WTC11 (cell line): ENCODE results near the gene PIP4K2A.

Source experiments
- NFYB ChIP-seq: sonication (generic); formaldehyde crosslinking; conservative IDR thresholded peaks from 2 replicates; pipeline ENCODE4 v1.8.0; 2022; ENCODE audit warnings: low read depth, missing genetic modification reagents
- NR1H2 ChIP-seq: sonication (generic); formaldehyde crosslinking; IDR thresholded peaks from 2 replicates; pipeline ENCODE4 v1.9.0; 2021; ENCODE audit warnings: mild to moderate bottlenecking, moderate library complexity, missing genetic modification reagents
- TF ChIP-seq, protein P1 (sequence below): fragments of 200-600 bp; IDR thresholded peaks from 2 replicates; pipeline ENCODE4 v1.8.0; 2022; ENCODE audit warnings: antibody characterized with exemption
- TF ChIP-seq, protein P2 (sequence below): sonication (generic); formaldehyde crosslinking; IDR thresholded peaks from 2 replicates; pipeline ENCODE4 v1.8.1; 2023; ENCODE audit warnings: mild to moderate bottlenecking, missing genetic modification reagents, moderate library complexity

- TF ChIP-seq NFYB (CRISPR knock-in tag) (no peak), NR1H2 (CRISPR knock-in tag) (no peak)
- TF ChIP-seq, protein P1, sequence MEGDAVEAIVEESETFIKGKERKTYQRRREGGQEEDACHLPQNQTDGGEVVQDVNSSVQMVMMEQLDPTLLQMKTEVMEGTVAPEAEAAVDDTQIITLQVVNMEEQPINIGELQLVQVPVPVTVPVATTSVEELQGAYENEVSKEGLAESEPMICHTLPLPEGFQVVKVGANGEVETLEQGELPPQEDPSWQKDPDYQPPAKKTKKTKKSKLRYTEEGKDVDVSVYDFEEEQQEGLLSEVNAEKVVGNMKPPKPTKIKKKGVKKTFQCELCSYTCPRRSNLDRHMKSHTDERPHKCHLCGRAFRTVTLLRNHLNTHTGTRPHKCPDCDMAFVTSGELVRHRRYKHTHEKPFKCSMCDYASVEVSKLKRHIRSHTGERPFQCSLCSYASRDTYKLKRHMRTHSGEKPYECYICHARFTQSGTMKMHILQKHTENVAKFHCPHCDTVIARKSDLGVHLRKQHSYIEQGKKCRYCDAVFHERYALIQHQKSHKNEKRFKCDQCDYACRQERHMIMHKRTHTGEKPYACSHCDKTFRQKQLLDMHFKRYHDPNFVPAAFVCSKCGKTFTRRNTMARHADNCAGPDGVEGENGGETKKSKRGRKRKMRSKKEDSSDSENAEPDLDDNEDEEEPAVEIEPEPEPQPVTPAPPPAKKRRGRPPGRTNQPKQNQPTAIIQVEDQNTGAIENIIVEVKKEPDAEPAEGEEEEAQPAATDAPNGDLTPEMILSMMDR: no peak
- TF ChIP-seq, protein P2, sequence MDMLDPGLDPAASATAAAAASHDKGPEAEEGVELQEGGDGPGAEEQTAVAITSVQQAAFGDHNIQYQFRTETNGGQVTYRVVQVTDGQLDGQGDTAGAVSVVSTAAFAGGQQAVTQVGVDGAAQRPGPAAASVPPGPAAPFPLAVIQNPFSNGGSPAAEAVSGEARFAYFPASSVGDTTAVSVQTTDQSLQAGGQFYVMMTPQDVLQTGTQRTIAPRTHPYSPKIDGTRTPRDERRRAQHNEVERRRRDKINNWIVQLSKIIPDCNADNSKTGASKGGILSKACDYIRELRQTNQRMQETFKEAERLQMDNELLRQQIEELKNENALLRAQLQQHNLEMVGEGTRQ (CRISPR knock-in tag): no peak
Observed at GRCh38 chr10:22693371-22693784, 21.0 kb downstream of the PIP4K2A start.
